Mucosa of descending colon (tissue), 3 donors: ENCODE results near the gene SEMA4C. TPM values are rescaled to one million over a fixed set of nuclear protein-coding genes. Genes with fewer than 3 reads are reported as not detected.

Source experiments
- ATAC-seq: fragments of 200-7000 bp; cut with Tn5 transposase; one replicate; pipeline ENCODE4 v1.9.1; 2020; ENCODE audit warnings: mild to moderate bottlenecking, moderate library complexity
- DNase-seq, 3 donors: peaks; one replicate each; pipeline ENCODE4 v3.0.0-alpha.2; 2020
- H3K36me3 ChIP-seq: fragments of 200-600 bp; one replicate; pipeline ENCODE4 v1.8.0; 2021; ENCODE audit warnings: low read depth, mild to moderate bottlenecking
- H3K4me1 ChIP-seq: fragments of 200-600 bp; one replicate; pipeline ENCODE4 v1.8.0; 2021; ENCODE audit warnings: low read depth, mild to moderate bottlenecking
- H3K4me3 ChIP-seq: fragments of 200-600 bp; one replicate; pipeline ENCODE4 v1.8.0; 2021; ENCODE audit warnings: mild to moderate bottlenecking
- H3K9me3 ChIP-seq: fragments of 200-600 bp; one replicate; pipeline ENCODE4 v1.8.0; 2021; ENCODE audit warnings: mild to moderate bottlenecking
- intact Hi-C, 2 donors: fragments of 100-400 bp; cut with DNase I in 1 of 2; cut with micrococcal nuclease in 1 of 2; formaldehyde crosslinking; loops; one replicate each; pipeline versions ENCODE4 v1.11.0 to v1.11.1; 2022; cut with DNase I, micrococcal nuclease
- total RNA-seq, 3 donors: library from RNA; stranded (reverse); fragmentation: NEBNext Ultra II Directional in 2 of 3; extraction: Animal tissue kit (Norgen Biotek cat#: 25700) in 2 of 3; gene quantifications; one replicate each; pipeline versions ENCODE4 v1.2.1 to v1.2.4, GENCODE V29; 2021 to 2023
- TF ChIP-seq, protein P1 (sequence below): fragments of 200-600 bp; IDR thresholded peaks from one replicate; pipeline ENCODE4 v1.8.0; 2022; ENCODE audit warnings: antibody characterized with exemption, mild to moderate bottlenecking
- donor health status: DM: no; HTN: no; CAD: no; lungs with moderate emphysema.
- donor health status: DM: no; HTN: no; CAD: no.
- donor health status: DM: no; HTN: yes; CAD: no.

SEMA4C gene
- total RNA-seq, 3 donors from 2014 or later, result 14.4 to 83.8 (median 17.5) TPM

DNA sequence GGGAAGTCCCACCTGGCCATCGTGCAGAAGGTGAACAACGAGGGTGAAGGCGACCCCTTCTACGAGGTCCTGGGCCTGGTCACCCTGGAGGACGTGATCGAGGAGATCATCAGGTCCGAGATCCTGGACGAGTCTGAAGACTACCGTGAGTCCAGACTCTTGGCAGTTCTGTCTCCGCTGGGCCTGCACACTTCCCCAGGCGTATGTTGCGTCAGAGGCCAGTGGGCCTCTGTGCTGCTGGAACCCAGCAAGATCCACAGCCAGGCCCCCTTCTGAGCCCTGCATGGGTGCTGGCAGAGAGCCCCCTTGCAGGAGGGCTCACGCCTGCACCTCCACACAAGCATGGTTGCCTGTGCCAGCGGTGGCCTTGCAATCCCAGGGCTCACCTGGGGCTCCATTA lies 44.8 kb downstream of the SEMA4C start:
- peaks cover 8% of the 10 kb centered on the region for H3K36me3 ChIP-seq
- peak in 1 of 3 donors; percentile 46 for DNase-seq
- no peak overlapping the region for H3K4me3 ChIP-seq
- intact Hi-C loops, result no loop called here
- peaks cover 19% of the 10 kb centered on the region for H3K4me1 ChIP-seq
- no peaks in the 10 kb centered on the region for H3K9me3 ChIP-seq
- no peak for ATAC-seq
- TF ChIP-seq, protein P1, sequence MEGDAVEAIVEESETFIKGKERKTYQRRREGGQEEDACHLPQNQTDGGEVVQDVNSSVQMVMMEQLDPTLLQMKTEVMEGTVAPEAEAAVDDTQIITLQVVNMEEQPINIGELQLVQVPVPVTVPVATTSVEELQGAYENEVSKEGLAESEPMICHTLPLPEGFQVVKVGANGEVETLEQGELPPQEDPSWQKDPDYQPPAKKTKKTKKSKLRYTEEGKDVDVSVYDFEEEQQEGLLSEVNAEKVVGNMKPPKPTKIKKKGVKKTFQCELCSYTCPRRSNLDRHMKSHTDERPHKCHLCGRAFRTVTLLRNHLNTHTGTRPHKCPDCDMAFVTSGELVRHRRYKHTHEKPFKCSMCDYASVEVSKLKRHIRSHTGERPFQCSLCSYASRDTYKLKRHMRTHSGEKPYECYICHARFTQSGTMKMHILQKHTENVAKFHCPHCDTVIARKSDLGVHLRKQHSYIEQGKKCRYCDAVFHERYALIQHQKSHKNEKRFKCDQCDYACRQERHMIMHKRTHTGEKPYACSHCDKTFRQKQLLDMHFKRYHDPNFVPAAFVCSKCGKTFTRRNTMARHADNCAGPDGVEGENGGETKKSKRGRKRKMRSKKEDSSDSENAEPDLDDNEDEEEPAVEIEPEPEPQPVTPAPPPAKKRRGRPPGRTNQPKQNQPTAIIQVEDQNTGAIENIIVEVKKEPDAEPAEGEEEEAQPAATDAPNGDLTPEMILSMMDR, result no peak

DNA sequence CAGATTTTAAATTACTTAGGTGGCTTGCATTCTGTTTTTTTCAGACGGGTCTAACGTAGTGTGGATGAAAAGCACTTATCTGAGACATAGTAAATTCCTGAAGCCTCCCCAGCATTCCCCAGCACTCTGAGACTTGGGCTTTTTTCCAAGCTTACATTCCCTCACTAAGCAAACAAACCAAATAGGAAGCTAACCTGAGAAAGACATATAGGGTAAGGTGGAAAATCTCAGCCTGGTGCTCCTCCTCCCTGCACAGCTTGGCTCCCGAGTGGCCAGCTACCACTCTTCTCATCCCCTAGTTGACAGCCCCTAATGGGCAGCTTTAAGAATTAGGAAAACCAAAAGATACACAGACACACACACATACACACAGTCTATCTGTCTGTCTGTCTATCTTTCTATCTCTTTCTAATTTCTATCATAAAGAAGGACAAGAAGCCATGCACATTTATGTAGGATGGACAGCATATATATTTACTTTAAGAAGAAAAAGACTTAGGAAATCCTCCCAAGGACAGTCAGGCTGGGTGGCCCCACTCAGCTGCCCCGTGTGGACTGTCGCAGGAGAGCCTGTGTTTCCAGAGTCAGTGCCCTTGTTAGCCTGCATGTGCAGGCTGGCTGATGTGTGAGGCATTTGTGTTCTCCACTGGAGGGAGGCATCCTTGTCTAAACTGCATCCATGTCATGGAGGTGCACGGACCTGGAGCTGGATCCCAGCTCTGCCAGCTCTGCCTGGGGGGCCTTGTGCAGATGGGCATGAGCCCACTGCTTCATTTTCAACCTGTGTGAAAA lies 45.6 kb downstream of the SEMA4C start:
- peak in 1 of 3 donors; percentile 11 for DNase-seq
- Histone ChIP-seq H3K9me3 (no peaks in the 10 kb centered on the region), H3K36me3 (peaks cover 8% of the 10 kb centered on the region), H3K4me1 (peaks cover 27% of the 10 kb centered on the region), H3K4me3 (no peak overlapping the region)
- intact Hi-C loops, result no loop called here
- peak; percentile 46 for ATAC-seq
- TF ChIP-seq, protein P1, result no peak

DNA sequence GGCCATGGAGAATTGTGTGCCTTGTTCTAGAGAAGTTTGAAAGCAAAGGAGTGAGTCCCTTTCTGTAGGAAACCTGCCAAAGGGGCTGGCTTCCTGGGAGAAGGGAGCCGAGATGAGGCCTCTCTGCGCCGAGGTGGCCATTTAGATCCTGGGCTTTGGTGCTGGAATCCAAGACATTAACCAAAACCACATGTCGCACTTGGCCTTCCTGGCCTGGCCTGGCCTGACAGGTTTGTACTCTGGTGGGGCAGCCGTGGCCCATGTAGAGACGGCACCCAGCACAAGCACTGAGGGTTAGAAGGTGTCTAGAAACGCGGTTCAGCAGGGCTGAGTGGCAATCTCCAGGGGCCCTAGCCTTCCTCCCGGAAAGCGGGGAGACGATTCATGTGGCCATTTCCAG lies 46.7 kb downstream of the SEMA4C start:
- peak in 1 of 3 donors; percentile 31 for DNase-seq
- peaks cover 37% of the 10 kb centered on the region for H3K4me1 ChIP-seq
- no peak overlapping the region for H3K4me3 ChIP-seq
- TF ChIP-seq, protein P1, result no peak
- ATAC-seq, result no peak
- H3K9me3 ChIP-seq, result no peaks in the 10 kb centered on the region
- intact Hi-C loops, result no loop called here
- H3K36me3 ChIP-seq, result peaks cover 8% of the 10 kb centered on the region

DNA sequence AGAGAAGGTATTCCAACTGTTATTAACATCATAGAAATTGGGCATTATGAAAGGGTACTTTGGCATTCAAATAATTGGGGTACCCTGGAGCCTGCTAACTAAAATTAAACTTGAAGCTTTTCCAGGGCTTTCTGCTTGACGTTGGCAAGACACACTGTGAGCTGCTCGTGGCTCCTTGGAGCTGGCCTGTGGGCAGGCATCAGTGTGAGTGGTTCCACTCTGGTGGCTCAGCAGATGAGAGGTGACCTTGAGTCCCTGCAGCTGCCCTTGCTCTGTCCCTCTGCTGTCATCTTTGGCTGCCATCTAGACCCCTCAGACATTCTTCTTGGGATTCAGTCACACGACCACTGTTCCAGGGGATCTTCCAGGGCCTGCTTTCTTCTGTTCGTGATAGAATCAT lies 47.1 kb downstream of the SEMA4C start:
- intact Hi-C loops, result no loop called here
- no peaks in the 10 kb centered on the region for H3K9me3 ChIP-seq
- DNase-seq (peak in 1 of 3 donors; percentile 7), ATAC-seq (no peak)
- peaks cover 8% of the 10 kb centered on the region for H3K36me3 ChIP-seq
- H3K4me3 ChIP-seq, result no peak overlapping the region
- TF ChIP-seq, protein P1, result no peak
- H3K4me1 ChIP-seq, result peaks cover 41% of the 10 kb centered on the region

DNA sequence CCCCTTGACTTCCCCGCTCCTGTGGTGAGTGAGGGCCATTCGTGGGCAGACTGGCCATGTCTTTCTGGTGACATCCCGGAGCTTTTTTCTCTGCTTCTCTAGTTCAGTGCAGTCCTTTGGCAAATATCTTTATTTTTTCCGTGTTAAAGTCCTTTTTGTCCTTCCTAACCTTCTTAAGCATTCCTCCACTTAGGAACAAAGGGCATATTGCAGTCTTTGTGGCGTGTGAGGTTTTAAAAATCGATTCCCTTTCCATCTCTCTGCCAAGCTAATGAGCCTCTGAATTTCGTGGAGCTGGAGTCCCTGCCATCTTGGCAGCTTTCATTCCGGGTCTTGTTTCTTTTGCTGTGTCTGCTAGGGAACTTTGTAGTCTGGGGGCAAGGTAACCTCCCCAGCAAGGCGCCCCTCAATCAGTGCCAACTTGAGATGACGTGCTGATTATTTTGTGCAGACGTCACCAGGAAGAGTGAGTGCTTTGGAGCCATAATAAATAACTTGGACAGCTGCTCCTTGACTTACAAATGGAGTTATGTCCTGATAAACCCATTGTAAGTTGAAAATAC lies 48.7 kb downstream of the SEMA4C start:
- no peak for ATAC-seq
- no peak for DNase-seq
- no peak overlapping the region for H3K4me3 ChIP-seq
- peaks cover 49% of the 10 kb centered on the region for H3K4me1 ChIP-seq
- intact Hi-C loops, result no loop called here
- H3K9me3 ChIP-seq, result no peaks in the 10 kb centered on the region
- H3K36me3 ChIP-seq, result peaks cover 8% of the 10 kb centered on the region
- TF ChIP-seq, protein P1, result no peak
